T-helper 1 cell (primary cell): ENCODE measurements around the gene CNTN5.

Experiments
- DNase-seq, 5 donors: peaks; one replicate each; pipeline ENCODE4 v3.0.0-alpha.2; 2012 to 2020

CNTN5 gene

DNA sequence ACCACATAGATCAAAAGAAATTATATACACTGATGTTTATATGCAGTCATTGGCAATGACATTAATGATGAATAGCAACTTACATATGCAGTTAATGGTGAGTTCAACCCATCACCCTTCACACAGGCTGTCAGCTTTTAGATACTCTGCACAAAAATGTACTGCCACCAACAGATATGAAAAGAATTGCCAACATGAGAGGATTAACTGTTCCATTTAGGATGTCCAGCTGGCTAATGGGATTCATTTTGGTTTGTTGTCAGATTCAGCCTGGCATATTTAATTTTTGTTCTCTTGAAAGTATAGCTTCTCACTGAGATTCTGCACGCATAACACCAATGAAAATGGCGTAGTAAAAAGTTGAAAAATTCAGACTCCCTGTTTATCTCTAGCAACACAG lies 1112.4 kb downstream of the CNTN5 start:
- DNase-seq, result no peak

DNA sequence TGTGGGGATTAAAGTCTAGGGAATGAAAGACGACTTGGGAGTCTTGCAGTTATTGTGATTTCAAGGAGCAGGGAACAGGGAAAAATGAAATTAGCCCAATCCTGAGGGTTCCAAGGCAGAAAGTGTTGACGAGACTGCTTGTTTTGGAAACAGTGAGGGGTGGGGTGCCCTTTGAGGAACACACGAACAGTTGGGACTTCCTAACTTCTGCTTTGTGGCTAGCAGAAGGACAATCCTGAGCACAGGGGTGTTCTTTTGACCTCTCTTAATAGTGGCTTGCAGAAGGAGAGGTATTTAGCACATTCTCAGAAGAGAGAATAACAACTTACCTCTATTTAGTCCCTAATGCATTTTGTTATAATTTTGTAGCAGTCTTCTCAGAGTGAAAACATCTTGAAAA lies 1120.5 kb downstream of the CNTN5 start:
- no peak for DNase-seq

GRCh38 chr11:100151944-100152343 lies 1131.2 kb downstream of the CNTN5 start:
- no peak for DNase-seq

DNA sequence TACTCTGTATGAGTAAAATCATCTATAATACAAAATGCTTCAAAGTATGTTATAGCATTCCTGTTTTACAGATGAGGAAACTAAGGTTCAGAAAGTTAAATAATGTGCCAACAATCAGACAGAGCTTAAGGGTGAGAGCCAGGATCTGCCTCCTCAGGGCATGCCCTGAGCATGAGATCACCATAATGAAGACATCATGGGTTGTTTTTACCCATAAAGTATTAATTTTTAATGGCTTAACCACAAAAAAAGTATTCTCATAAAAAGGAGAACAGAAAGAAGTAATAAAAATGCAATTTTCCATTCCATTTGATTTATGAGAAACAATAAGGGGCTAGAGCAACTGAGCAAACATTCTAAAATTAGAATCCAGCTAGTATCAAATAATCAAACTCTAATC lies 1132.0 kb downstream of the CNTN5 start:
- no peak for DNase-seq

- DNase-seq, result no peak
Observed at GRCh38 chr11:100163471-100163870, 1142.7 kb downstream of the CNTN5 start.

DNA sequence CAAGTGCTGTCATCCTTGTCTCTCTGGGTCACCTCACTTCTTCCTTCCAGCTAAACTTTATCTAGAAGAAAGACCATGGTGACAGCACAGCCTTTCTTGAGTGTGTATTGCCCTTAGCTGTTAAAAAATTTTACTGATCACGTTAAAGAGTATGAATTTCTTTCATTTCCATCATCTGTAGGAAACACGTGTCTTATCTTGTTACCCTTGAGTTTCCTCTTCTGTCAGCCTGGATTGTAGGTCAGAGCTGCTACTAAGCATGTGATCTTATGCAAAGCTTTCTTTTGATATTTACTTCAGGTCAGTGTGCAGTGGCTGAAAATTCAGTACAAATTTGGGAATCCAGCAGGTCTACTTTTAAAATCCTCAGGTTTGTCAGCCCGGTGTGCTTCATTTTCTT lies 1154.1 kb downstream of the CNTN5 start:
- no peak for DNase-seq

DNA sequence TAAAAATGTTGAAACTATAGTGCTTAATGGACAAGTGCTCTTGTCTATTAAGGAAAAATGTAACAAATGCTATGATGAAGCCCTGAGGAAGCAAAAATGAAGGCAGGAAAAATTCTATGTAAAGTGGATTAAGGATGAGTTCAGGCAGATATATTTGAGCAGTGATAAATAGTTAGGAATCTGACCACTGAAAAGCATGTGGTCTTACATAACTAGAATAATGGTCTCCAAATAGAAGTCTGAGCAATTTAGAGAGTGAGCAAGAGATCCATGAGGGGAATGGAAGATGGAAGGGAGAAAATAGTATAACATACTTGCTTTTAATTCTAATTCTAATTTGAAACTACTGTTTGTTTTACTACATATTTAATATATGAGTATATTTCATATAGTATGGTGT lies 1155.7 kb downstream of the CNTN5 start:
- no peak for DNase-seq

- DNase-seq, result no peak
Observed at GRCh38 chr11:100177651-100178050, 1156.9 kb downstream of the CNTN5 start.

DNA sequence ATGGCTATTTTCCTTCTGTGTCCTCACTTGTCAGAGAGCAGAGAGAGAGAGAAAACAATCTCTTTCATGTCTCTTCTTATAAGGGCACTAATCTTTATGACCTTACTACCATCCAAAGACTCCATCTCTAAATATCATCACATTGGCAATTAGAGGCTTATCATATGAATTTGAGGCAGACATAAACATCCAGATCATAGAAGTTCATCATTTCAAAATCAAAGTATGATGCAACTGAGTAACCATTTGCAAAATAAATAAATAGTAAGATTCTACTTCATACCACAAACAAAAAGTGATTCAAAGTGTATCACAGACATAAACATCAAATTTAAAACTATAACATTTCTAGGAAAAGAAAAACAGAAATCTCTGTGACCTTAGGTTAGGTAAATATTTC lies 1161.6 kb downstream of the CNTN5 start:
- no peak for DNase-seq

GRCh38 chr11:100182927-100183326 lies 1162.2 kb downstream of the CNTN5 start:
- DNase-seq, result no peak

GRCh38 chr11:100185588-100185987 lies 1164.8 kb downstream of the CNTN5 start:
- no peak for DNase-seq

GRCh38 chr11:100188137-100188783 lies 1167.5 kb downstream of the CNTN5 start:
- no peak for DNase-seq

GRCh38 chr11:100190395-100190794 lies 1169.6 kb downstream of the CNTN5 start:
- DNase-seq, result no peak

DNA sequence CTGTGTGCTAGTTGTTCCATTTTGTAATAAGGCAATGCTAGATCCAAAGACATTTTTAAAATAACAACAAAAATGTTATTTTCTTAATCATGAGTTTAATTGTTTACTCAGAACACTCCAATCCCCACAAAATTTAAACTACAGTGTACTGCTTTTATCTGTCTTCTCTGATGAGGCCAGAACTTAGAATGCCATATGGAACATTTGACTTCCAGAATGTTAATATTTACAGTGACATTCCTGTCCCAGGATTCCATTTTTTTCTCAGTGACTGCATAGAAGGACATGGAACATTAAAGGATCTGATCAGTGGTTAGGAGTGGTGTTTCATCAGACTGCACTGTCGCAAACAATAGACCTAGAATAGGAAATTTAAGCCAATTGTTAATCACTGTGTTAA lies 1171.4 kb downstream of the CNTN5 start:
- no peak for DNase-seq

DNA sequence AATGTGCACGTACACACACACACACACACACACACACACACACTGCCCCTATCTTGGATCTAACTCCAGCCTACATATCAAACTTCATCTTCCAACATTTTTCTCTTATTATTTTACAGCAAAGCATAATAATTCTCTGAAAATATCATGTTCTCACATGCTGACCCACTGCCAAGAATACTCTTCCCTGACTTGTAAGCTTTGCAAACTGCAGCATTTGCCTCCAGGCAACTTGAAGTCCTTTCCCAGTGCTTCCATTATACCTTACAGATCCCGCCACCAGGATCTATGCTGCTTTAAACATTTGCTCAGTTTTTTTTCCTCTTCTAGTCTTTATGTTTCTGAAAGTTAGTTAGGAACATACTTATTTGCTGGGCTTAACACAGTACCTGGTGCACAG lies 1183.0 kb downstream of the CNTN5 start:
- no peak for DNase-seq

- no peak for DNase-seq
Observed at GRCh38 chr11:100205926-100206325, 1185.2 kb downstream of the CNTN5 start.

GRCh38 chr11:100208207-100208606 lies 1187.5 kb downstream of the CNTN5 start:
- no peak for DNase-seq

DNA sequence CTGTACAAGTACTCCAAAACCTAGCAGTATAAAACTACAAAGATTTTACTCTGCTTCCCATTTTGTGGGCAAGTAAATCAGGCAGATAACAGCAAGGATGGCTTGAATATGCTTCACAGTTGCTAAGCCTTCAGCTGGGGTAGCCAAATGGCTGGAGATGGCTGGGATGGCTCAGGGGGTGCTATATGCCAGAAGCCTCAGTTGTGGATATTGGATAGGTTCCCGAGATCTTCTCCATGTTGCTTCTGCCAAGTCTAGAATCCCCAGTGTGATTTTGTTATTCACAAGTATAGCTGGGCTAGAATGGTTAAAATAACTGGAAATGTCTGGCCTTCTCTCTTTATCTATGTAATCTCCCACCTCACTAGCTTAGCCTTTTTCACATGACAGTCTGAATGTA lies 1194.0 kb downstream of the CNTN5 start:
- no peak for DNase-seq

DNA sequence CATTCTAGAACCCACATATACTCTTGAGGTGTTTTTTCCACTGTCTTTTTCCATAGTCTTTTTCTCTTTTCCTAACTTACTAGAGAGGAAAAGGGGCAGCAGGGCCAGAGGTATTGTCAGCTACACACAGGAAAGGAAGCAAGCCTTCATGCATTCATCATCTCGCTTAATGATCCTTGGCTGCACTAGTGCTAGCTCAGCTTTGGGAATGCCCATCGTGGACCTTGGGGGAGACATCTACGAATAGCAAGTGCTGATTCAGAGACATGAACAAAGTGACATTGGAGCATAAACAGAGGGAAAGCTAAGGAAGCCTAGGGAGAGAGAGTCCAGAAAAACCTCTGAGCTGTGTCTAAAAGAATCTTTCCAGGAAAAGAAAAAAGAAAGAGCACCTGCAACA lies 1200.1 kb downstream of the CNTN5 start:
- DNase-seq, result no peak

DNA sequence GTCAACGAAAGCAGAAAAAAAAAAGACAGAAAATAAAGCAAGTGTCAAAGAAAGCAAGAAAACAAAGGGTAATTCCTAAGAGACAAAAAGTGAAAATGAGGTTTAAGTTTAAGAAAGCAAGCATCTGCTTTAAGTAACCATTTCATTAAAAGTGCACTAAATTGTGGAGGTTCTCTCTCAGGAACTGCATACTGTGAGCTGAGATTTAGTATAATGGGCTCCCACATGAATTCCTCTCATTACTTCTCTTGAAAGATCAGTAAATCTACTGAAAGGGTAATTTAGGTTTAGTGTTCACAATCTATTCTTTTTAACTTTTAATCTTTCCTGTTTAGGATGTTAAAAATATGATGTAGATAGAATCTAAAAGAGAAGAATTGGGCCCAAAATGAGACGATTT lies 1201.0 kb downstream of the CNTN5 start:
- DNase-seq, result no peak

- DNase-seq, result no peak
Observed at GRCh38 chr11:100224541-100225034, 1203.8 kb downstream of the CNTN5 start.

GRCh38 chr11:100229086-100229485 lies 1208.3 kb downstream of the CNTN5 start:
- no peak for DNase-seq

DNA sequence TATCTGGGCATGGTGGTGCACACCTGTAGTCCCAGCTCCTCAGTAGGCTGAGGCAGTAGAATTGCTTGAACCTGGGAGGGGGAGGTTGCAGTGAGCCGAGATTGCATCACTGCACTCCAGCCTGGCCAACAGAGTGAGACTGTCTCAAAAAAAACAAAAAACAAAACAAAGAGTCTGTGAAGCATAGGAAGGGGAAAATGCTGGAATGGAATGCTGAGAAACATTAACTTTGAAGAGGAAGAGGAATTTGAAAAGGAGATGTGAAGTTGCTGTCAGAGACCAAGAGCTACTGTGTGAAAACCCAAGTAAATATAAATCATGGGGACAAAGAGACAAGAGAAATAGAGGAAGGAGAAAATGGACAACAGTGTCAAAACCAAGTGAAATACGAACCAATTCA lies 1211.3 kb downstream of the CNTN5 start:
- DNase-seq, result no peak

DNA sequence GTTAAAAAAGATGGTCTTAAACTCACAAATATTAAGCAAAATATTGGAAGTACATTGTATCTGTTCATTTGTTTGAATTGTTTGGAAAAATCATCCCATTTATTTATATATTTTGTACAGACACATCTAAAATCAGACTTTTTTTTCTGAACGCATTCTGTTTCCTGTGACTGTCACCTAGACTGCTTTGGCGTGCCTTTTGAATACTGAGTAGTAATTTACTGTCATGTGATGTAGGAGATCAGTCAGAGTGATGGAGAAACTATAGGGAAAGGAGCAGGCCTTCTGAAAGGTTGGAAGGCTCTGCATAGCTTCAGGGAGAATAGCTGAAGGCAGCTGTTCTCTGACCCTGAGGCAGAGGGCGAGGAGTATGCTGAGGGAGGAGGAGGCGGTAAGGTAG lies 1214.3 kb downstream of the CNTN5 start:
- no peak for DNase-seq

GRCh38 chr11:100240025-100240539 lies 1219.3 kb downstream of the CNTN5 start:
- no peak for DNase-seq
